Measurements from ENCODE around the gene B3GALT5. TPM values are rescaled to one million over a fixed set of nuclear protein-coding genes. Genes with fewer than 3 reads are reported as not detected.
A peak's percentile ranks its signal among the peaks of the same experiment; 100 is the strongest.

Gene B3GALT5
- total RNA-seq, 4 donors from 2014 or later, result under 0.01 to 1.2 (median 0.74) TPM

DNA sequence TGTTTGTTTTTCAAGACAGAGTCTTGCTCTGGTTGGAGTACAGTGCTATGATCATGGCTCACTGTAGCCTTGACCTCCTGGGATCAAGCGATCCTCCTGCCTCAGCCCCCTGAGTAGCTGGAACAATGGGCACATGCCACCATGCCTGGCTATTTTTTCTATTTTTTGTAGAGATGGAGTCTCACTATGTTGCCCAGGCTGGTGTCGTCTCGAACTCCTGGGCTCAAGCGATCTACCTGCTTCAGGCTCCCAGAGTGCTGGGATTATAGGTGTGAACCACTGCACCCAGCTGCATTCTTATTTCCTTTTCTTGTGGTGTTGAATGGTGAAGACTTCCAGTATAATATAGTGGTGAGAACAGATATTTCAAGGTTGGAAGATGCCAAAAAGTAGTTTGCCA, 28.0 kb downstream of the B3GALT5 start:
- no peaks in the 10 kb centered on the region for H3K4me1 ChIP-seq
- peaks cover 0 to 22% (median 0%) of the 10 kb centered on the region in 4 donors for H3K27me3 ChIP-seq
- H3K36me3 ChIP-seq, result no peaks in the 10 kb centered on the region
- no peak overlapping the region for H3K4me3 ChIP-seq
- H3K27ac ChIP-seq (replicated peaks in 1 of 4), result no peak overlapping the region
- no peak for DNase-seq (ENCODE audit: extremely low spot score)
- 98% methylated on average over 4 of the region's 4 CpGs for WGBS
- no peak for TF ChIP-seq EP300 (IDR thresholded peaks at IDR 0.05)
- TF ChIP-seq, protein P1, sequence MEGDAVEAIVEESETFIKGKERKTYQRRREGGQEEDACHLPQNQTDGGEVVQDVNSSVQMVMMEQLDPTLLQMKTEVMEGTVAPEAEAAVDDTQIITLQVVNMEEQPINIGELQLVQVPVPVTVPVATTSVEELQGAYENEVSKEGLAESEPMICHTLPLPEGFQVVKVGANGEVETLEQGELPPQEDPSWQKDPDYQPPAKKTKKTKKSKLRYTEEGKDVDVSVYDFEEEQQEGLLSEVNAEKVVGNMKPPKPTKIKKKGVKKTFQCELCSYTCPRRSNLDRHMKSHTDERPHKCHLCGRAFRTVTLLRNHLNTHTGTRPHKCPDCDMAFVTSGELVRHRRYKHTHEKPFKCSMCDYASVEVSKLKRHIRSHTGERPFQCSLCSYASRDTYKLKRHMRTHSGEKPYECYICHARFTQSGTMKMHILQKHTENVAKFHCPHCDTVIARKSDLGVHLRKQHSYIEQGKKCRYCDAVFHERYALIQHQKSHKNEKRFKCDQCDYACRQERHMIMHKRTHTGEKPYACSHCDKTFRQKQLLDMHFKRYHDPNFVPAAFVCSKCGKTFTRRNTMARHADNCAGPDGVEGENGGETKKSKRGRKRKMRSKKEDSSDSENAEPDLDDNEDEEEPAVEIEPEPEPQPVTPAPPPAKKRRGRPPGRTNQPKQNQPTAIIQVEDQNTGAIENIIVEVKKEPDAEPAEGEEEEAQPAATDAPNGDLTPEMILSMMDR (IDR thresholded peaks at IDR 0.05), result no peak
- no peak for TF ChIP-seq POLR2A (IDR thresholded peaks at IDR 0.05; ENCODE audit: low read depth)
- no peak for TF ChIP-seq POLR2AphosphoS5 (IDR thresholded peaks at IDR 0.05)
- no peaks in the 10 kb centered on the region for H3K9me3 ChIP-seq
- intact Hi-C loops (cut with DNase I), result no loop called here

GRCh38 chr21:39641827-39642450, 29.2 kb downstream of the B3GALT5 start:
- H3K4me3 ChIP-seq, result no peak overlapping the region
- no peaks in the 10 kb centered on the region for H3K36me3 ChIP-seq
- 82% methylated on average over 6 of the region's 6 CpGs for WGBS
- H3K27ac ChIP-seq (replicated peaks in 1 of 4), result no peak overlapping the region
- TF ChIP-seq, protein P1 (IDR thresholded peaks at IDR 0.05), result no peak
- TF ChIP-seq POLR2AphosphoS5 (IDR thresholded peaks at IDR 0.05) (no peak), EP300 (IDR thresholded peaks at IDR 0.05) (no peak), POLR2A (IDR thresholded peaks at IDR 0.05; ENCODE audit: low read depth) (no peak)
- H3K4me1 ChIP-seq, result no peaks in the 10 kb centered on the region
- DNase-seq (ENCODE audit: extremely low spot score), result no peak
- H3K27me3 ChIP-seq, result peaks cover 0 to 22% (median 0%) of the 10 kb centered on the region in 4 donors
- no peaks in the 10 kb centered on the region for H3K9me3 ChIP-seq
- intact Hi-C loops (cut with DNase I), result no loop called here

DNA sequence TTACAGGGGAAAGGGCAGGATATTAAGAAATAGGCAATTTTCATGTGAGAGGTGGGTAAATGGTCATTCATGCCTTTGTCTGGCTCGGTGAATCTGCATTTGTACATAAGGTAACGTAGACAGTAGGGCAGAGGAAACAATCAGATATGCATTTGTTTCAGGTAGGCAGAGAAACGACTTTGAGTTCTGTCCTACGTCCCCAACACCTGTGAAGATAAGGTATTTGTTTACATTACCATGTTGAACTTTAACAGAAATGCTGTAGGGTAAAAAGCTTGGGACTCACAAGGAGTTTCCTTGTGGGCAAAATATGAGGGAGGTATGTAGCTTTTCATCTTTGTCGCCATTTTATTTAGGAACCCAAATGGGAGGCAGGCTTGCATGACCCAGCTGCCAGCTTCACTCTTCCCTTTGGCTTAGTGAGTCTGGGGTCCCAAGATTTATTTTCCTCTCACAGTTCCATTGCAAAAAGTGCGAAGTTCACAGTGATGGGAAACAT, 31.4 kb downstream of the B3GALT5 start:
- Histone ChIP-seq H3K4me3 (no peak overlapping the region), H3K36me3 (no peaks in the 10 kb centered on the region), H3K27ac (replicated peaks in 1 of 4) (no peak overlapping the region), H3K27me3 (peaks cover 0 to 12% (median 0%) of the 10 kb centered on the region in 4 donors), H3K9me3 (no peaks in the 10 kb centered on the region), H3K4me1 (no peaks in the 10 kb centered on the region)
- 69% methylated on average over 6 of the region's 6 CpGs for WGBS
- TF ChIP-seq EP300 (IDR thresholded peaks at IDR 0.05) (no peak), POLR2A (IDR thresholded peaks at IDR 0.05; ENCODE audit: low read depth) (no peak), POLR2AphosphoS5 (IDR thresholded peaks at IDR 0.05) (no peak)
- TF ChIP-seq, protein P1 (IDR thresholded peaks at IDR 0.05), result no peak
- intact Hi-C loops (cut with DNase I), result no loop called here
- peak; percentile 34 for DNase-seq (ENCODE audit: extremely low spot score)

GRCh38 chr21:39645331-39645730, 32.6 kb downstream of the B3GALT5 start:
- no peaks in the 10 kb centered on the region for H3K36me3 ChIP-seq
- H3K9me3 ChIP-seq, result no peaks in the 10 kb centered on the region
- 88% methylated on average over 2 of the region's 3 CpGs for WGBS
- no peaks in the 10 kb centered on the region for H3K4me1 ChIP-seq
- no peak overlapping the region for H3K27ac ChIP-seq (replicated peaks in 1 of 4)
- peak; percentile 72 for DNase-seq (ENCODE audit: extremely low spot score)
- no peak overlapping the region for H3K4me3 ChIP-seq
- intact Hi-C loops (cut with DNase I), result no loop called here
- peaks cover 0 to 7% (median 0%) of the 10 kb centered on the region in 4 donors for H3K27me3 ChIP-seq
- TF ChIP-seq POLR2AphosphoS5 (IDR thresholded peaks at IDR 0.05) (no peak), EP300 (IDR thresholded peaks at IDR 0.05) (no peak), POLR2A (IDR thresholded peaks at IDR 0.05; ENCODE audit: low read depth) (no peak)
- TF ChIP-seq, protein P1 (IDR thresholded peaks at IDR 0.05), result no peak

Measured in esophagus muscularis mucosa (tissue), 4 donors.